Naive B cell (primary cell): ENCODE results near the gene DNM1. TPM values are rescaled to one million over a fixed set of nuclear protein-coding genes. Genes with fewer than 3 reads are reported as not detected.
"Not testable (repeated sequence)": the region's sequence is repeated elsewhere in the genome, so short reads cannot be mapped to it uniquely, and the experiment has no call there.

Experiments
- ATAC-seq, 2 donors: fragments of 150-1000 bp; cut with Tn5 transposase; 2 replicates each; pipeline ENCODE4 v1.10.0; 2021; ENCODE audit warnings: low read depth in 2 of 2, mild to moderate bottlenecking in 2 of 2, moderate library complexity in 2 of 2
- DNase-seq: peaks from one replicate; pipeline ENCODE4 v3.0.0; 2022
- H3K27ac Mint-ChIP-seq, 6 donors: one replicate each; pipeline ENCODE4 v1.8.0; 2020 to 2022; ENCODE audit warnings: mild to moderate bottlenecking in 6 of 6, mixed read lengths in 6 of 6, moderate library complexity in 5 of 6, inconsistent platforms in 2 of 6
- H3K27me3 Mint-ChIP-seq, 3 donors: one replicate each; pipeline ENCODE4 v1.8.0; 2021 to 2022; ENCODE audit warnings: mixed read lengths in 3 of 3, mild to moderate bottlenecking in 1 of 3
- H3K36me3 Mint-ChIP-seq, 2 donors: one replicate each; pipeline ENCODE4 v1.8.0; 2020 to 2022; ENCODE audit warnings: mixed read lengths in 2 of 2, inconsistent platforms in 1 of 2, mild to moderate bottlenecking in 1 of 2
- H3K4me1 Mint-ChIP-seq, 3 donors: one replicate each; pipeline ENCODE4 v1.8.0; 2020 to 2022; ENCODE audit warnings: mixed read lengths in 3 of 3, inconsistent platforms in 1 of 3, mild to moderate bottlenecking in 1 of 3, moderate library complexity in 1 of 3
- H3K4me3 Mint-ChIP-seq, 8 donors: one replicate each; pipeline ENCODE4 v1.8.0; 2020 to 2022; ENCODE audit warnings: mild to moderate bottlenecking in 8 of 8, mixed read lengths in 8 of 8, moderate library complexity in 8 of 8, inconsistent platforms in 2 of 8
- H3K9me3 Mint-ChIP-seq, 7 donors: one replicate each; pipeline ENCODE4 v1.8.0; 2020 to 2022; ENCODE audit warnings: mixed read lengths in 7 of 7, mild to moderate bottlenecking in 5 of 7, inconsistent platforms in 2 of 7, moderate library complexity in 1 of 7
- polyA plus RNA-seq, 6 donors: library from polyadenylated mRNA; unstranded; fragments of 300-500 nt; fragmentation: Illumina TruSeq; gene quantifications; one replicate each; pipeline ENCODE4 v1.2.3, GENCODE V29; 2021; ENCODE audit warnings: low read depth in 6 of 6

The DNM1 gene
- polyA plus RNA-seq, 6 donors from 2014 or later, result 0.15 to 0.49 (median 0.20) TPM; not detected in 2

DNA sequence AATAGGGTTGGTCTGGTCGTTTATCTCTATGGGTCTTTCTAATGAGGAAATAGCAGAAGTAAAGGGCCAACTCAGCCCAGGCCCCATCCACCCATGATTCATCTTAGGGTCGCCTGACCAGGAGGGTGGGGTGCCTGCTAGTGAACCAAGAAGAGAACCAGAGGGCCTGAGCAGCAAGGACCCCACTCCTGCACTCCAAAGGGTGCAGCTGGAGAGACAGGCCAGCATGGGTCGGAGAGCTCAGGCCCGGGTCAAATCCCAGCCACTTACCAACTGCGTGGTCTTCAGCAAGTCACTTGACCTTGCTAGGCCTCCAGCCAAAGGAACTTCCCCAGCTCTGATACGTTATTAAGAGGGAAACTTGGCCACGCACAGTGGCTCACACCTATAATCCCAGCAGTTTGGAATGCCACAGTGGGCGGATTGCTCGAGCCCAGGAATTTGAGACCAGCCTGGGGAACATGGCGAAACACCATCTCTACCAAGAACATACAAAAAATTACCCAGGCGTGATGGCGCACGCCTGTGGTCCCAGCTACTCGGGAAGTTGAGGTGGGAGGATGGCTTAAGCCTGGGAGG, 38.8 kb upstream of the DNM1 start:
- peaks cover 5 to 24% of the 10 kb centered on the region in 2 donors for H3K36me3 Mint-ChIP-seq
- H3K4me1 Mint-ChIP-seq, result peaks cover 12 to 25% (median 16%) of the 10 kb centered on the region in 3 donors
- no peaks in the 10 kb centered on the region for H3K27me3 Mint-ChIP-seq
- ATAC-seq (no peak), DNase-seq (no peak)
- H3K27ac Mint-ChIP-seq, result peak overlapping the region in 2 of 6 donors; percentile 27 to 29
- H3K9me3 Mint-ChIP-seq, result no peaks in the 10 kb centered on the region
- no peak overlapping the region for H3K4me3 Mint-ChIP-seq

DNA sequence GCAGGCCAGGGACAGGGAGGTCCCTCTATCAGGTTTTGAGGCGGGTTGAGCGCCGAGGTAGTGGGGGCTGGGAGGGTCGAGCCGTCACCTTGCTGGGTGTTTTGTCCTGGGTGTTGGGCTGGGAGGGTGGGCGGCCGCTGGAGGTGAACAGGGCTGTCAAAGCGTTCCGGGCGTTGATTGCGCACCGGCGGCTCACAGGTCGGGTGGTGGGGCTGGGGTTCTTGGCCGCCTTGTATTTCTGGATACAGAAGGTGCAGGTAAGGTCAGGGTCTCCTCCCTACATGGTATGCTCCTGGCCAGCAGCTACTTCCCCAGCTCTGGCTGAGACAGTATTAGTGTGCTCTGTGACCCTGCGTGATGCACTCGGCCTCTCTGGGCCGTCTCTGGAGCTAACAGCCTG, 37.0 kb upstream of the DNM1 start:
- Mint-ChIP-seq H3K4me3 (no peak overlapping the region), H3K36me3 (peaks cover 5 to 28% of the 10 kb centered on the region in 2 donors), H3K9me3 (no peaks in the 10 kb centered on the region), H3K4me1 (peaks cover 10 to 19% (median 12%) of the 10 kb centered on the region in 3 donors), H3K27ac (no peak overlapping the region), H3K27me3 (no peaks in the 10 kb centered on the region)
- DNase-seq, result no peak
- ATAC-seq, result no peak

DNA sequence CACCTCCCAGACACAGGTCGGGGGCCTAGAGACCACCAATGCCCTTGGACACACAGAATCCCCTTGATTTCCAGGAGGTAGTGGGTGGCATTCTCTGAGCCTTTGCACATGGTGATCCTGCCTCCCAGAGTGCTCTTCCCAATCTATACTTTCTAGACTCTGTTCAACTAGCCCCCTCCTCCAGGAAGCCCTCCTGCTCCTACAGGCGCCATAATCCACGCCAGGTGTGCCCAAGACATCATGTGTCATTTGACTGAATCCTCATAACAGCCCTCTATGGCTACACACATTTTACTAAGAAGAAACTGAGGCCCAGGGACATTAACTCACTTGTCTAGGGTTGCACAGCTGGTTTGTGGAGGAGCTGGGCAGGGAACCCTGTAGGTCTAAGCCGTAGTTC, 36.0 kb upstream of the DNM1 start:
- DNase-seq (no peak), ATAC-seq (no peak)
- no peak overlapping the region for H3K27ac Mint-ChIP-seq
- peaks cover 5 to 28% of the 10 kb centered on the region in 2 donors for H3K36me3 Mint-ChIP-seq
- H3K9me3 Mint-ChIP-seq, result no peaks in the 10 kb centered on the region
- peaks cover 7 to 14% (median 11%) of the 10 kb centered on the region in 3 donors for H3K4me1 Mint-ChIP-seq
- no peak overlapping the region for H3K4me3 Mint-ChIP-seq
- H3K27me3 Mint-ChIP-seq, result no peaks in the 10 kb centered on the region

DNA sequence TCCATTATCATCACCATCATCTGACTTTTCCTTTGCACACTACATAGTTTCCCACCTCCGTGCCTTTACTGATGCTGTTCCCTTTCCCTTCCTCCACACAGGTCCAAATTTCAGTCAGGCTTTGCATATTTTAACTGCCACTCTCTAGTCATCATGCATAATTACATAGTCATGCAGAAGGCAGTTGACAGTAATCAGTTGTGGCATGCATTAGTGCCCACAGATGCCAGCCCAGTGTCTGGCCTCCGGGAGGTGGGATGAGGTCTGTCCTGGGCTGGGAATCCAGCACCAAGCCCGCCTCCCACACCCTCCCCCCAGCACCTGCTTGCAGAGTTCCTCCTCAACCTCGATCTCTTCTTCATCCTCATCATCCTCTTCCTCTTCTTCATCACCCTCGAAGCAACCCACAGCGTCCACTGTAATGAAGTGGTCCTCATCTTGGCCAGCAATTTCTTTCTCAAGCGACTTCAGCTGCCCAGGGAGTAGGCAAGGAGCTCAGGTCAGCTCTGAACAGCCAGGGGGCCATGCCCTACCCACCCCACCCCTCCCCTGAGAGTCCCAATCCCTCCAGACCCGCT, 34.4 kb upstream of the DNM1 start:
- H3K36me3 Mint-ChIP-seq, result peaks cover 5 to 28% of the 10 kb centered on the region in 2 donors
- H3K4me3 Mint-ChIP-seq, result no peak overlapping the region
- peaks cover 0 to 8% (median 4%) of the 10 kb centered on the region in 3 donors for H3K4me1 Mint-ChIP-seq
- no peak for ATAC-seq
- DNase-seq, result no peak
- no peaks in the 10 kb centered on the region for H3K27me3 Mint-ChIP-seq
- H3K9me3 Mint-ChIP-seq, result no peaks in the 10 kb centered on the region
- peak overlapping the region in 1 of 6 donors; percentile 20 for H3K27ac Mint-ChIP-seq

DNA sequence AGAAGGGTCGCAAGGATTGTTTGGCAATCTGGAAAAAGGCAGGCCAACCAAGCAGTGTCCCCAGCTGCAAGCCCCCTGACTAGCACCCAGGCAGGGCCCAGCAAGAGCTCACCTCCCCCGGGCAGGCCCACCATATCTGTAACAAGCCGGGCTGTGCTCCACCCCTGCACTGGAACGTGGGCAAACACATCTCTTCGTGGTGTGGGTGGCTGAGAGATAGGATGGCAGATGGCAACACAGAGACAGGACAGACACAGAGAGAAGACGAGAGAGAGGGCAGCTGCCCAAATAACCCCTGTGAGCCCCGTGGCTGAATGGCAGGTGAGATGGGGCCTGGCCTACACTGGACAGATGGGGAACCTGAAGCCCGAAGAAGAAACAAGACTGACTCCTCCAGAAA, 33.7 kb upstream of the DNM1 start:
- Mint-ChIP-seq H3K27ac (peak overlapping the region in 1 of 6 donors; percentile 72), H3K4me1 (peaks cover 0 to 8% (median 4%) of the 10 kb centered on the region in 3 donors), H3K4me3 (no peak overlapping the region), H3K36me3 (peaks cover 5 to 28% of the 10 kb centered on the region in 2 donors), H3K9me3 (no peaks in the 10 kb centered on the region), H3K27me3 (no peaks in the 10 kb centered on the region)
- ATAC-seq (no peak), DNase-seq (no peak)

DNA sequence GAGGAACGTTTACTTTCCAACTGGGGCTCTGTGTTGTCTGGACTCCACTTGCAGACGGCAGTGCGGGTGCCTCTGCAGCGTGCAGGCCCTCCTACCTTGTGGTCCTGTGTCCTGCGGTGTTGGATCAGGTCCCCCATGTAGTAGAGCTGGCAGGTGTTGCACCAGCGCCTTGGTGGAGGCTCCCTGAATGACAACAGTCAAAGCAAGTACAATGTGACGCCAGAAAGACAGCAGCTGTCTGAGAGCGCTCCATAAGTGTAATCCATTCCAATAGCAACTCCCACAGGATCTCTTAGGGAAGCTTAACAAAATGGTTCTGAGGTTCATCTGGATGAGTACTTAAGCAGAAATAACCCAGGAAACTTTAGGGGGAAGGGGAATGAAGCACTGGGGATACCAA, 33.3 kb upstream of the DNM1 start:
- Mint-ChIP-seq H3K4me3 (no peak overlapping the region), H3K27me3 (no peaks in the 10 kb centered on the region), H3K27ac (peak overlapping the region in 1 of 6 donors; percentile 45), H3K4me1 (peaks cover 0 to 8% (median 4%) of the 10 kb centered on the region in 3 donors), H3K36me3 (peaks cover 5 to 28% of the 10 kb centered on the region in 2 donors), H3K9me3 (no peaks in the 10 kb centered on the region)
- DNase-seq (no peak), ATAC-seq (no peak)

- ATAC-seq (no peak), DNase-seq (no peak)
- H3K27me3 Mint-ChIP-seq, result no peaks in the 10 kb centered on the region
- H3K9me3 Mint-ChIP-seq, result no peaks in the 10 kb centered on the region
- H3K4me1 Mint-ChIP-seq, result peaks cover 0 to 2% (median 0%) of the 10 kb centered on the region in 3 donors
- no peak overlapping the region for H3K4me3 Mint-ChIP-seq
- peak overlapping the region in 1 of 6 donors; percentile 51 for H3K27ac Mint-ChIP-seq
- peaks cover 0 to 8% of the 10 kb centered on the region in 2 donors for H3K36me3 Mint-ChIP-seq
Observed at GRCh38 chr9:128174062-128174461, 29.1 kb upstream of the DNM1 start.

- H3K27me3 Mint-ChIP-seq, result no peaks in the 10 kb centered on the region
- H3K9me3 Mint-ChIP-seq, result peaks cover 0 to 2% (median 0%) of the 10 kb centered on the region in 7 donors
- peak overlapping the region in 1 of 8 donors; percentile 52 for H3K4me3 Mint-ChIP-seq
- H3K4me1 Mint-ChIP-seq, result no peaks in the 10 kb centered on the region
- H3K27ac Mint-ChIP-seq, result peak overlapping the region in 1 of 6 donors; percentile 39
- no peak for ATAC-seq
- no peaks in the 10 kb centered on the region for H3K36me3 Mint-ChIP-seq
- no peak for DNase-seq
Observed at GRCh38 chr9:128175102-128175563, 28.0 kb upstream of the DNM1 start.

DNA sequence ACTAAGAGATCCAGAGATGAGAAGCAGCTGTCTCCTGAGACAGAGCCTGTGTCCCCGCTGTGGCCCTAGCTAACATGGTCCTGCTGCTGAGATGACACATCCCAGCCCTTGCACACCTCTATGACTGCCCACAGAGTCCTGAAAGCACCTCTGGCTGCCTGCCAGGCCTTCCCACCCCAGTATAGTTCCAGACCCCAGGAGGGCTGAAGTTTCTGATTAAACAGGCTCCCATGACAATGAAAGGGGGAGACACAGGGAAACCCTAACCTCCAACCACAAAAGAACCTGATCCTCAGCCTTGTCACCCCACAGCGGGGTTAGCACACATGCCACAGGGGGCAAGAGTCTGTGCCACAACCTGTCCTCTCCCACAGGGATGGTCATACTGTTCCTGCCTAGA, 27.5 kb upstream of the DNM1 start:
- H3K27ac Mint-ChIP-seq, result peak overlapping the region in 1 of 6 donors; percentile 26
- no peak for DNase-seq
- no peak for ATAC-seq
- H3K4me1 Mint-ChIP-seq, result no peaks in the 10 kb centered on the region
- H3K9me3 Mint-ChIP-seq, result peaks cover 0 to 2% (median 0%) of the 10 kb centered on the region in 7 donors
- H3K27me3 Mint-ChIP-seq, result no peaks in the 10 kb centered on the region
- no peaks in the 10 kb centered on the region for H3K36me3 Mint-ChIP-seq
- no peak overlapping the region for H3K4me3 Mint-ChIP-seq

GRCh38 chr9:128178806-128179431, 24.3 kb upstream of the DNM1 start:
- H3K4me1 Mint-ChIP-seq, result peaks cover 0 to 7% (median 3%) of the 10 kb centered on the region in 3 donors
- H3K36me3 Mint-ChIP-seq, result peaks cover 0 to 9% of the 10 kb centered on the region in 2 donors
- peaks cover 0 to 2% (median 0%) of the 10 kb centered on the region in 7 donors for H3K9me3 Mint-ChIP-seq
- no peak for DNase-seq
- no peak for ATAC-seq
- no peak overlapping the region for H3K4me3 Mint-ChIP-seq
- no peaks in the 10 kb centered on the region for H3K27me3 Mint-ChIP-seq
- no peak overlapping the region for H3K27ac Mint-ChIP-seq

GRCh38 chr9:128180001-128180400, 23.2 kb upstream of the DNM1 start:
- H3K27ac Mint-ChIP-seq, result no peak overlapping the region
- H3K4me3 Mint-ChIP-seq, result no peak overlapping the region
- DNase-seq, result no peak
- peaks cover 0 to 7% (median 3%) of the 10 kb centered on the region in 3 donors for H3K4me1 Mint-ChIP-seq
- H3K27me3 Mint-ChIP-seq, result no peaks in the 10 kb centered on the region
- H3K9me3 Mint-ChIP-seq, result peaks cover 0 to 2% (median 0%) of the 10 kb centered on the region in 7 donors
- ATAC-seq, result no peak
- H3K36me3 Mint-ChIP-seq, result peaks cover 0 to 9% of the 10 kb centered on the region in 2 donors

GRCh38 chr9:128180447-128180846, 22.7 kb upstream of the DNM1 start:
- ATAC-seq (no peak), DNase-seq (no peak)
- Mint-ChIP-seq H3K4me3 (no peak overlapping the region), H3K27me3 (no peaks in the 10 kb centered on the region), H3K36me3 (peaks cover 0 to 9% of the 10 kb centered on the region in 2 donors), H3K4me1 (peaks cover 0 to 7% (median 3%) of the 10 kb centered on the region in 3 donors), H3K27ac (no peak overlapping the region), H3K9me3 (peaks cover 0 to 2% (median 0%) of the 10 kb centered on the region in 7 donors)

- H3K27me3 Mint-ChIP-seq, H3K27ac Mint-ChIP-seq, H3K9me3 Mint-ChIP-seq, ATAC-seq, DNase-seq, H3K4me3 Mint-ChIP-seq: not testable (repeated sequence)
- Mint-ChIP-seq H3K36me3 (peaks cover 0 to 13% of the 10 kb centered on the region in 2 donors), H3K4me1 (peaks cover 3 to 10% (median 4%) of the 10 kb centered on the region in 3 donors)
Observed at GRCh38 chr9:128181480-128181879, 21.7 kb upstream of the DNM1 start.
